ENCODE data around the gene ZCCHC14. TPM values are rescaled to one million over a fixed set of nuclear protein-coding genes. Genes with fewer than 3 reads are reported as not detected.

Gene ZCCHC14
- total and polyA plus RNA-seq, 10 of the 15 experiments (the other 5 are each of a cell fraction or from before 2014, with no cell fraction given), result 0.02 to 0.26 (median 0.05) TPM; not detected in 3

DNA sequence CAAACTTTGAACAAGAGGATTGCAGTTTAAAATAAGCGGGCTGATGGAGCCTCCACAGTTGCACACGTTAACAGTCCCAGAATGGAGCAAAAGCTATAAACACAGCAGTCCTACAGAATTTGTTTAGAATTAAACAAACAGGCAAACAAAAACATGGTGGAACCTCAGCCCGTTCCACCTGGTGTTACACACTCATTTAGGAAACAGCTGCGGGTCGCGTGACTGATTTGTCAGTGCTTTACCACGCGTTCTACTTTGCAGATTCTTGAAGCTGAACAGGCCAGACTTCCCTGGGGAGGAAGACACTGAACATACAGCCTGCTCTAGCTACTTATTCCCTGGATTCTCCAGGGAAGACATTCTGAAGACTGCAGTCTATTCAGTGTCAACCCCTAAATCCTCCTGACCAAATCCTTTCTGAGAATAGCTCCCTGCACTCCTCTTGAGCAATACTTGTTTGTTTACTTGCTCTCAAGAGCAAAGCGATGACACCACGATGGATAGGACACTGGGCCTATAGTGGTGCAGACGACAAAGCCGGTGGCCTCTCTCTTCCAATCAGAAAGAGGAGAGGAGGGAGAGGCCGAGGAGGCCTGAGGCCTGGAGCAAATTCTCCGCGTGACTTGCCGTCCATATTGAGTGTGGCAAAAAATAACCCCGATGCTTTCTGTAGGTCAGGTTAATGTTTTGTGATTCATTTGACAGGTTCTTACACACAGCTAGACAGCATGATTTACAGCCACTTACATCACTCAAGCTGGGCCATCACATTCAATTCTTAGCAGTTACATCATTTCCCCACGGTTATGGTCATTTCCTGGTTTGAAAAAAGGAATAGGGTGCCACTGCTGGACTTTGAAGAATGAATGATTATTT lies 104.6 kb downstream of the ZCCHC14 start (continued):
- TF ChIP-seq, protein P1, sequence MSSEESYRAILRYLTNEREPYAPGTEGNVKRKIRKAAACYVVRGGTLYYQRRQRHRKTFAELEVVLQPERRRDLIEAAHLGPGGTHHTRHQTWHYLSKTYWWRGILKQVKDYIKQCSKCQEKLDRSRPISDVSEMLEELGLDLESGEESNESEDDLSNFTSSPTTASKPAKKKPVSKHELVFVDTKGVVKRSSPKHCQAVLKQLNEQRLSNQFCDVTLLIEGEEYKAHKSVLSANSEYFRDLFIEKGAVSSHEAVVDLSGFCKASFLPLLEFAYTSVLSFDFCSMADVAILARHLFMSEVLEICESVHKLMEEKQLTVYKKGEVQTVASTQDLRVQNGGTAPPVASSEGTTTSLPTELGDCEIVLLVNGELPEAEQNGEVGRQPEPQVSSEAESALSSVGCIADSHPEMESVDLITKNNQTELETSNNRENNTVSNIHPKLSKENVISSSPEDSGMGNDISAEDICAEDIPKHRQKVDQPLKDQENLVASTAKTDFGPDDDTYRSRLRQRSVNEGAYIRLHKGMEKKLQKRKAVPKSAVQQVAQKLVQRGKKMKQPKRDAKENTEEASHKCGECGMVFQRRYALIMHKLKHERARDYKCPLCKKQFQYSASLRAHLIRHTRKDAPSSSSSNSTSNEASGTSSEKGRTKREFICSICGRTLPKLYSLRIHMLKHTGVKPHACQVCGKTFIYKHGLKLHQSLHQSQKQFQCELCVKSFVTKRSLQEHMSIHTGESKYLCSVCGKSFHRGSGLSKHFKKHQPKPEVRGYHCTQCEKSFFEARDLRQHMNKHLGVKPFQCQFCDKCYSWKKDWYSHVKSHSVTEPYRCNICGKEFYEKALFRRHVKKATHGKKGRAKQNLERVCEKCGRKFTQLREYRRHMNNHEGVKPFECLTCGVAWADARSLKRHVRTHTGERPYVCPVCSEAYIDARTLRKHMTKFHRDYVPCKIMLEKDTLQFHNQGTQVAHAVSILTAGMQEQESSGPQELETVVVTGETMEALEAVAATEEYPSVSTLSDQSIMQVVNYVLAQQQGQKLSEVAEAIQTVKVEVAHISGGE (CRISPR knock-in tag; IDR thresholded peaks at IDR 0.05), result no peak
- TF ChIP-seq HDAC6 (IDR thresholded peaks at IDR 0.05; ENCODE audit: unreplicated experiment) (no peak), POLR2A (IDR thresholded peaks at IDR 0.05; ENCODE audit: low read depth, low read length) (peak; percentile 29; the same call in 1 of the 2 replicates), CBX3 (IDR thresholded peaks at IDR 0.05; ENCODE audit: borderline replicate concordance, low read depth) (no peak), FOXM1 (IDR thresholded peaks at IDR 0.05; ENCODE audit: low read depth, low read length) (no peak), ZNF217 (IDR thresholded peaks at IDR 0.05) (no peak), ZZZ3 (IDR thresholded peaks at IDR 0.05; ENCODE audit: control insufficient read depth, insufficient read length, low read depth) (no peak), SUPT20H (IDR thresholded peaks at IDR 0.05; ENCODE audit: borderline replicate concordance, control insufficient read depth, low read depth, low read length) (no peak), EZH2 (IDR thresholded peaks at IDR 0.05; ENCODE audit: borderline replicate concordance, control insufficient read depth, low read depth, low read length) (no peak), GABPA (IDR thresholded peaks at IDR 0.05; ENCODE audit: low read depth) (peak; percentile 69; the same call in 1 of the 2 replicates), SMC3 (IDR thresholded peaks at IDR 0.05; ENCODE audit: borderline replicate concordance, low read length) (no peak), CEBPB (IDR thresholded peaks at IDR 0.05; ENCODE audit: borderline replicate concordance in 1 of 2, low read depth in 2 of 2, low read length in 2 of 2) (peak in 1 of 2 experiments; percentile 92; a peak in 2 of 4 replicates), NFYB (IDR thresholded peaks at IDR 0.05; ENCODE audit: insufficient read depth, low read depth, low read length) (peak; percentile 98), SP1 (IDR thresholded peaks at IDR 0.05; ENCODE audit: low read depth, low read length) (peak; percentile 93), CBFB (IDR thresholded peaks at IDR 0.05; ENCODE audit: low read depth) (no peak)
- TF ChIP-seq, protein P2, sequence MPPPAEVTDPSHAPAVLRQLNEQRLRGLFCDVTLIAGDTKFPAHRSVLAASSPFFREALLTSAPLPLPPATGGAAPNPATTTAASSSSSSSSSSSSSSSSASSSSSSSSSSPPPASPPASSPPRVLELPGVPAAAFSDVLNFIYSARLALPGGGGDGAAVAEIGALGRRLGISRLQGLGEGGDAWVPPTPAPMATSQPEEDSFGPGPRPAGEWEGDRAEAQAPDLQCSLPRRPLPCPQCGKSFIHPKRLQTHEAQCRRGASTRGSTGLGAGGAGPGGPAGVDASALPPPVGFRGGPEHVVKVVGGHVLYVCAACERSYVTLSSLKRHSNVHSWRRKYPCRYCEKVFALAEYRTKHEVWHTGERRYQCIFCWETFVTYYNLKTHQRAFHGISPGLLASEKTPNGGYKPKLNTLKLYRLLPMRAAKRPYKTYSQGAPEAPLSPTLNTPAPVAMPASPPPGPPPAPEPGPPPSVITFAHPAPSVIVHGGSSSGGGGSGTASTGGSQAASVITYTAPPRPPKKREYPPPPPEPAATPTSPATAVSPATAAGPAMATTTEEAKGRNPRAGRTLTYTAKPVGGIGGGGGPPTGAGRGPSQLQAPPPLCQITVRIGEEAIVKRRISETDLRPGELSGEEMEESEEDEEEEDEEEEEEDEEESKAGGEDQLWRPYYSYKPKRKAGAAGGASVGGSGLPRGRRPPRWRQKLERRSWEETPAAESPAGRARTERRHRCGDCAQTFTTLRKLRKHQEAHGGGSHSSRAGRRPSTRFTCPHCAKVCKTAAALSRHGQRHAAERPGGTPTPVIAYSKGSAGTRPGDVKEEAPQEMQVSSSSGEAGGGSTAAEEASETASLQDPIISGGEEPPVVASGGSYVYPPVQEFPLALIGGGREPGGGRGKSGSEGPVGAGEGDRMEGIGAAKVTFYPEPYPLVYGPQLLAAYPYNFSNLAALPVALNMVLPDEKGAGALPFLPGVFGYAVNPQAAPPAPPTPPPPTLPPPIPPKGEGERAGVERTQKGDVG (CRISPR knock-in tag; IDR thresholded peaks at IDR 0.05), result peak; percentile 65; the same call in 1 of the 2 replicates
- TF ChIP-seq, protein P3, sequence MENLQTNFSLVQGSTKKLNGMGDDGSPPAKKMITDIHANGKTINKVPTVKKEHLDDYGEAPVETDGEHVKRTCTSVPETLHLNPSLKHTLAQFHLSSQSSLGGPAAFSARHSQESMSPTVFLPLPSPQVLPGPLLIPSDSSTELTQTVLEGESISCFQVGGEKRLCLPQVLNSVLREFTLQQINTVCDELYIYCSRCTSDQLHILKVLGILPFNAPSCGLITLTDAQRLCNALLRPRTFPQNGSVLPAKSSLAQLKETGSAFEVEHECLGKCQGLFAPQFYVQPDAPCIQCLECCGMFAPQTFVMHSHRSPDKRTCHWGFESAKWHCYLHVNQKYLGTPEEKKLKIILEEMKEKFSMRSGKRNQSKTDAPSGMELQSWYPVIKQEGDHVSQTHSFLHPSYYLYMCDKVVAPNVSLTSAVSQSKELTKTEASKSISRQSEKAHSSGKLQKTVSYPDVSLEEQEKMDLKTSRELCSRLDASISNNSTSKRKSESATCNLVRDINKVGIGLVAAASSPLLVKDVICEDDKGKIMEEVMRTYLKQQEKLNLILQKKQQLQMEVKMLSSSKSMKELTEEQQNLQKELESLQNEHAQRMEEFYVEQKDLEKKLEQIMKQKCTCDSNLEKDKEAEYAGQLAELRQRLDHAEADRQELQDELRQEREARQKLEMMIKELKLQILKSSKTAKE (IDR thresholded peaks at IDR 0.05; ENCODE audit: low read depth, poor library complexity, severe bottlenecking), result peak; percentile 76
- TF ChIP-seq, protein P4, sequence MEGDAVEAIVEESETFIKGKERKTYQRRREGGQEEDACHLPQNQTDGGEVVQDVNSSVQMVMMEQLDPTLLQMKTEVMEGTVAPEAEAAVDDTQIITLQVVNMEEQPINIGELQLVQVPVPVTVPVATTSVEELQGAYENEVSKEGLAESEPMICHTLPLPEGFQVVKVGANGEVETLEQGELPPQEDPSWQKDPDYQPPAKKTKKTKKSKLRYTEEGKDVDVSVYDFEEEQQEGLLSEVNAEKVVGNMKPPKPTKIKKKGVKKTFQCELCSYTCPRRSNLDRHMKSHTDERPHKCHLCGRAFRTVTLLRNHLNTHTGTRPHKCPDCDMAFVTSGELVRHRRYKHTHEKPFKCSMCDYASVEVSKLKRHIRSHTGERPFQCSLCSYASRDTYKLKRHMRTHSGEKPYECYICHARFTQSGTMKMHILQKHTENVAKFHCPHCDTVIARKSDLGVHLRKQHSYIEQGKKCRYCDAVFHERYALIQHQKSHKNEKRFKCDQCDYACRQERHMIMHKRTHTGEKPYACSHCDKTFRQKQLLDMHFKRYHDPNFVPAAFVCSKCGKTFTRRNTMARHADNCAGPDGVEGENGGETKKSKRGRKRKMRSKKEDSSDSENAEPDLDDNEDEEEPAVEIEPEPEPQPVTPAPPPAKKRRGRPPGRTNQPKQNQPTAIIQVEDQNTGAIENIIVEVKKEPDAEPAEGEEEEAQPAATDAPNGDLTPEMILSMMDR (IDR thresholded peaks at IDR 0.05 in 2 of 3, conservative IDR thresholded peaks at IDR 0.05 in 1 of 3; ENCODE audit: control insufficient read depth in 2 of 3, extremely low read depth in 1 of 3, insufficient read depth in 1 of 3, low read depth in 3 of 3, low read length in 3 of 3), result no peak
